ENCODE measurements around the gene RTL10. TPM values are rescaled to one million over a fixed set of nuclear protein-coding genes. Genes with fewer than 3 reads are reported as not detected.

Gene RTL10
- polyA plus RNA-seq, 1 donor from 2014 or later = 11.7 TPM

- TF ChIP-seq, protein P1, sequence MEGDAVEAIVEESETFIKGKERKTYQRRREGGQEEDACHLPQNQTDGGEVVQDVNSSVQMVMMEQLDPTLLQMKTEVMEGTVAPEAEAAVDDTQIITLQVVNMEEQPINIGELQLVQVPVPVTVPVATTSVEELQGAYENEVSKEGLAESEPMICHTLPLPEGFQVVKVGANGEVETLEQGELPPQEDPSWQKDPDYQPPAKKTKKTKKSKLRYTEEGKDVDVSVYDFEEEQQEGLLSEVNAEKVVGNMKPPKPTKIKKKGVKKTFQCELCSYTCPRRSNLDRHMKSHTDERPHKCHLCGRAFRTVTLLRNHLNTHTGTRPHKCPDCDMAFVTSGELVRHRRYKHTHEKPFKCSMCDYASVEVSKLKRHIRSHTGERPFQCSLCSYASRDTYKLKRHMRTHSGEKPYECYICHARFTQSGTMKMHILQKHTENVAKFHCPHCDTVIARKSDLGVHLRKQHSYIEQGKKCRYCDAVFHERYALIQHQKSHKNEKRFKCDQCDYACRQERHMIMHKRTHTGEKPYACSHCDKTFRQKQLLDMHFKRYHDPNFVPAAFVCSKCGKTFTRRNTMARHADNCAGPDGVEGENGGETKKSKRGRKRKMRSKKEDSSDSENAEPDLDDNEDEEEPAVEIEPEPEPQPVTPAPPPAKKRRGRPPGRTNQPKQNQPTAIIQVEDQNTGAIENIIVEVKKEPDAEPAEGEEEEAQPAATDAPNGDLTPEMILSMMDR (IDR thresholded peaks at IDR 0.05; ENCODE audit: poor library complexity, severe bottlenecking) = no peak
- TF ChIP-seq RAD21 (conservative IDR thresholded peaks at IDR 0.05) (no peak), EP300 (conservative IDR thresholded peaks at IDR 0.05; ENCODE audit: poor library complexity, severe bottlenecking) (no peak), MXI1 (conservative IDR thresholded peaks at IDR 0.05; ENCODE audit: poor library complexity, severe bottlenecking) (peak; percentile 10), SMC3 (conservative IDR thresholded peaks at IDR 0.05; ENCODE audit: poor library complexity) (no peak), REST (IDR thresholded peaks at IDR 0.05; ENCODE audit: borderline replicate concordance) (no peak)
- H3K9ac ChIP-seq (ENCODE audit: low read length) = peak overlapping the region; percentile 66
- no peaks in the 10 kb centered on the region for H3K27me3 ChIP-seq (ENCODE audit: insufficient read depth, low read depth, low read length)
- H3K27ac ChIP-seq (ENCODE audit: low read length) = peak overlapping the region; percentile 83
- H2AFZ ChIP-seq (ENCODE audit: low read depth, low read length) = peak overlapping the region; percentile 18
- H3K9me3 ChIP-seq (ENCODE audit: low read length) = no peaks in the 10 kb centered on the region
- H3K4me2 ChIP-seq (ENCODE audit: low read length) = no peak overlapping the region
- H3K79me2 ChIP-seq (replicated peaks; ENCODE audit: insufficient read depth, low read length) = no peaks in the 10 kb centered on the region
- H3K9me2 ChIP-seq (ENCODE audit: insufficient read depth, low read length) = no peaks in the 10 kb centered on the region
- H3K36me3 ChIP-seq (ENCODE audit: insufficient read depth, low read length) = no peaks in the 10 kb centered on the region
- peak overlapping the region; percentile 33 for H3K4me3 ChIP-seq (ENCODE audit: low read length)
- H3F3A ChIP-seq (ENCODE audit: insufficient read depth, low read length, poor library complexity, severe bottlenecking) = no peaks in the 10 kb centered on the region
- H4K20me1 ChIP-seq (ENCODE audit: insufficient read depth) = no peaks in the 10 kb centered on the region
These were observed 20.4 kb upstream of the RTL10 start for GRCh38 chr22:19875061-19875530.

GRCh38 chr22:19874307-19875060 is 19.8 kb upstream of the RTL10 start:
- Histone ChIP-seq H3K9me2 (ENCODE audit: insufficient read depth, low read length) (no peaks in the 10 kb centered on the region), H3K36me3 (ENCODE audit: insufficient read depth, low read length) (no peaks in the 10 kb centered on the region), H4K20me1 (ENCODE audit: insufficient read depth) (no peaks in the 10 kb centered on the region), H3K9me3 (ENCODE audit: low read length) (no peaks in the 10 kb centered on the region), H3K4me2 (ENCODE audit: low read length) (no peak overlapping the region), H3K9ac (ENCODE audit: low read length) (peak overlapping the region; percentile 66), H3K27me3 (ENCODE audit: insufficient read depth, low read depth, low read length) (no peaks in the 10 kb centered on the region), H3K27ac (ENCODE audit: low read length) (peak overlapping the region; percentile 83), H3F3A (ENCODE audit: insufficient read depth, low read length, poor library complexity, severe bottlenecking) (no peaks in the 10 kb centered on the region), H3K79me2 (replicated peaks; ENCODE audit: insufficient read depth, low read length) (no peaks in the 10 kb centered on the region), H2AFZ (ENCODE audit: low read depth, low read length) (peak overlapping the region; percentile 18), H3K4me3 (ENCODE audit: low read length) (peak overlapping the region; percentile 33)
- TF ChIP-seq EP300 (conservative IDR thresholded peaks at IDR 0.05; ENCODE audit: poor library complexity, severe bottlenecking) (peak; percentile 92), MXI1 (conservative IDR thresholded peaks at IDR 0.05; ENCODE audit: poor library complexity, severe bottlenecking) (peak; percentile 8), RAD21 (conservative IDR thresholded peaks at IDR 0.05) (no peak), SMC3 (conservative IDR thresholded peaks at IDR 0.05; ENCODE audit: poor library complexity) (no peak), TAF1 (IDR thresholded peaks at IDR 0.05; ENCODE audit: low read depth) (peak; percentile 11), REST (IDR thresholded peaks at IDR 0.05; ENCODE audit: borderline replicate concordance) (peak; percentile 52), EZH2 (IDR thresholded peaks at IDR 0.05; ENCODE audit: borderline replicate concordance, insufficient read depth, low read length, poor library complexity, severe bottlenecking) (no peak), POLR2AphosphoS5 (IDR thresholded peaks at IDR 0.05) (peak; percentile 70)
- TF ChIP-seq, protein P1 (IDR thresholded peaks at IDR 0.05; ENCODE audit: poor library complexity, severe bottlenecking) = no peak
